ENCODE measurements around the gene DPH1. TPM values are rescaled to one million over a fixed set of nuclear protein-coding genes. Genes with fewer than 3 reads are reported as not detected.

DPH1 gene
- total RNA-seq, 4 donors from 2014 or later: 58.7 to 115 (median 66.3) TPM

DNA sequence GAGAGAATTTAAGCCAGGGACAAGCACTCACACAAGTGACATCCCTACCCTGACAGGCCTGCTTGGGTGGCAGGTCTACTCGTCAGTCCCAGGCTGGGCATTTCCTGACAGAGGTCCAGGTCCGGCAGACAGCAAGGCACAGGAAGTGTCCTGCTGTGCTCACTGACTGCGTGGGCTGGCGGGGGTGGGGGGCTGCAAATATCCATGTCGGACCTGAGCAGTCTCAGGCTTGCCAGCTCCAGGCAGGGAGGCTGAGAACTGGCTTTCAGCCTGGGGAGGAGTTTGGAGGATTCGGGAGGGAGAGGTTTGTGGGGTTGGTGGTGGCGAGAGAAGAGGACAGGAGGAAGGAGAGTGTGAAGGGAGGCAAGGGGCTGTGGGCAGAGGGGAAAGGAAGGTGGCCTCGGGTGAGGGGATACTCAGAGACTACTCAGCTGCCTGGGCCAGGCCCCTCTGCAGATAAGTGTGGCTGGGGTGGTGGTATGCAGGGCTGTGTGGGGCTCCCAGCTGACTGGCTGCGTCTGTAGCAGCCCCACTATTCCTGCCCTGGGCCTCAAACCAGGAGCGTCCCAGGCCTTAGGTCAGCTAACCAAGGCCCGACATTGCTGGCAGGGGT, 32.7 kb downstream of the DPH1 start:
- no peak overlapping the region for H3K4me3 ChIP-seq
- TF ChIP-seq EP300 (IDR thresholded peaks at IDR 0.05) (no peak), POLR2AphosphoS5 (IDR thresholded peaks at IDR 0.05) (no peak), POLR2A (IDR thresholded peaks at IDR 0.05) (no peak), CTCF (IDR thresholded peaks at IDR 0.05) (no peak)
- peaks cover 35% of the 10 kb centered on the region for H3K36me3 ChIP-seq
- 59% methylated on average over 11 of the region's 11 CpGs for WGBS
- H3K27ac ChIP-seq: peak overlapping the region; percentile 57
- H3K9me3 ChIP-seq: no peaks in the 10 kb centered on the region
- H3K27me3 ChIP-seq: no peaks in the 10 kb centered on the region
- peak in 1 of 2 donors; percentile 75 for DNase-seq (ENCODE audit: low spot score in 2 of 2)
- H3K4me1 ChIP-seq: peaks cover 74% of the 10 kb centered on the region

- peak in 1 of 2 donors; percentile 61 for DNase-seq (ENCODE audit: low spot score in 2 of 2)
- 71% methylated on average over 16 of the region's 16 CpGs for WGBS
Measured at GRCh38 chr17:2063261-2064146, 33.6 kb downstream of the DPH1 start.

GRCh38 chr17:2064147-2064489, 34.2 kb downstream of the DPH1 start:
- WGBS: 62% methylated on average over 5 of the region's 5 CpGs
- H3K27me3 ChIP-seq: no peaks in the 10 kb centered on the region
- peak overlapping the region; percentile 57 for H3K27ac ChIP-seq
- no peaks in the 10 kb centered on the region for H3K9me3 ChIP-seq
- peaks cover 35% of the 10 kb centered on the region for H3K36me3 ChIP-seq
- no peak overlapping the region for H3K4me3 ChIP-seq
- DNase-seq (ENCODE audit: low spot score in 2 of 2): no peak
- peaks cover 72% of the 10 kb centered on the region for H3K4me1 ChIP-seq
- TF ChIP-seq EP300 (IDR thresholded peaks at IDR 0.05): no peak
- TF ChIP-seq CTCF (IDR thresholded peaks at IDR 0.05): no peak
- TF ChIP-seq POLR2A (IDR thresholded peaks at IDR 0.05): no peak
- TF ChIP-seq POLR2AphosphoS5 (IDR thresholded peaks at IDR 0.05): no peak

More at GRCh38 chr17:2063261-2064146, 33.6 kb downstream of the DPH1 start:
- Histone ChIP-seq H3K27me3 (no peaks in the 10 kb centered on the region), H3K4me3 (no peak overlapping the region), H3K4me1 (peaks cover 74% of the 10 kb centered on the region), H3K36me3 (peaks cover 34% of the 10 kb centered on the region), H3K27ac (peak overlapping the region; percentile 57), H3K9me3 (no peaks in the 10 kb centered on the region)
- TF ChIP-seq POLR2A (IDR thresholded peaks at IDR 0.05) (no peak), CTCF (IDR thresholded peaks at IDR 0.05) (no peak), POLR2AphosphoS5 (IDR thresholded peaks at IDR 0.05) (no peak), EP300 (IDR thresholded peaks at IDR 0.05) (no peak)

DNA sequence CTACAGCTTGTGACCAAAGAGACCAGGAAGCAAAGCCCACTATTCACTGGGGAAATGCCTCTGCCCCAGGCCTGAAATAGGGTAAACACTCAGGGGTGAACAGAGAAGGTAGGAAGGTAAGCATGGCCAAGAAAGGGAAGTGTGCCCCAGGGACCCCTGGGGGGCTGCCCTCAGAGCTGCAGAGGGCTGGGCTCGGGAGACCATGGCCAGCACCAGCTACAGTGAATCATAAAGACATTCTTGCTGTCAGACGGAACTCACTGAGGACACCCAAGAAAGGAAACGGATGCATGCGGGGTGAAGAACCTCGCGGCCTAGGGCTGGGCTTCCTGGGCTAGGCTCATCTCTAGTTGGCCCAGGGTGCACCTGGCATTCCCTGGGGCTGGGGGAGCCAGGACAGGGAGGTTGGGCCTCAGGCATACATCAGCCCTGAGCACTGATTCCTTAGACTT, 34.6 kb downstream of the DPH1 start:
- Histone ChIP-seq H3K36me3 (peaks cover 33% of the 10 kb centered on the region), H3K9me3 (no peaks in the 10 kb centered on the region), H3K4me3 (no peak overlapping the region), H3K4me1 (peaks cover 69% of the 10 kb centered on the region), H3K27ac (peak overlapping the region; percentile 57), H3K27me3 (no peaks in the 10 kb centered on the region)
- 88% methylated on average over 6 of the region's 6 CpGs for WGBS
- peak in 1 of 2 donors; percentile 63 for DNase-seq (ENCODE audit: low spot score in 2 of 2)
- TF ChIP-seq CTCF (IDR thresholded peaks at IDR 0.05) (no peak), EP300 (IDR thresholded peaks at IDR 0.05) (no peak), POLR2A (IDR thresholded peaks at IDR 0.05) (no peak), POLR2AphosphoS5 (IDR thresholded peaks at IDR 0.05) (no peak)
